Adrenal gland (tissue), 12 donors: ENCODE measurements around the gene P3H3. TPM values are rescaled to one million over a fixed set of nuclear protein-coding genes. Genes with fewer than 3 reads are reported as not detected.

Source experiments
- DNase-seq, 7 donors: peaks; one replicate each; pipeline ENCODE4 v3.0.0-alpha.2; 2019 to 2020
- H3K27ac ChIP-seq, 5 donors: fragments of 200-600 bp; sonication (generic) in 4 of 5; 1 replicate in 3 of 5; 2 replicates in 2 of 5; pipeline versions ENCODE4 v1.5.1 to v1.8.0; 2016 to 2020; ENCODE audit warnings: mild to moderate bottlenecking in 1 of 5
- H3K27me3 ChIP-seq: fragments of 200-600 bp; 2 replicates; pipeline ENCODE4 v1.8.0; 2021
- H3K36me3 ChIP-seq, 2 donors: fragments of 200-600 bp; replicated peaks in 1 of 2; 1 replicate in 1 of 2; 2 replicates in 1 of 2; pipeline versions ENCODE4 v1.5.1 to v1.8.0; 2018 to 2022
- H3K4me1 ChIP-seq, 2 donors: fragments of 200-600 bp; replicated peaks in 1 of 2; 1 replicate in 1 of 2; 2 replicates in 1 of 2; pipeline versions ENCODE4 v1.5.1 to v1.8.0; 2018 to 2021
- H3K4me3 ChIP-seq, 4 donors: fragments of 200-600 bp; sonication (generic) in 3 of 4; one replicate each; pipeline ENCODE4 v1.5.1; 2016 to 2018
- H3K9me3 ChIP-seq, 3 donors: fragments of 200-600 bp; sonication (generic) in 1 of 3; replicated peaks in 1 of 3; 1 replicate in 2 of 3; 2 replicates in 1 of 3; pipeline versions ENCODE4 v1.5.1 to v1.8.0; 2016 to 2021
- CTCF ChIP-seq, 6 experiments: fragments of 450-650 bp in 4 of 6; fragments of 200-600 bp in 2 of 6; sonication (generic) in 1 of 6; IDR thresholded peaks; 1 replicate in 5 of 6; 2 replicates in 1 of 6; pipeline versions ENCODE4 v1.5.1 to v1.8.0; 2016 to 2021; ENCODE audit warnings: antibody characterized with exemption in 6 of 6, mild to moderate bottlenecking in 2 of 6, moderate library complexity in 1 of 6
- POLR2A ChIP-seq, 2 donors: fragments of 450-650 bp; IDR thresholded peaks; one replicate each; pipeline ENCODE4 v1.6.1; 2017; ENCODE audit warnings: antibody characterized with exemption in 2 of 2, mild to moderate bottlenecking in 2 of 2, moderate library complexity in 1 of 2
- WGBS, 4 donors: extraction: QIAGEN DNeasy Blood & Tissue Kit in 2 of 4; methylation state at CpG; one replicate each; pipeline versions ENCODE4 v1.1.5 to v1.1.7; 2013 to 2017; 5-methylcytosine and 5-hydroxymethylcytosine counted together
- intact Hi-C, 2 donors: fragments of 100-400 bp; cut with DNase I; formaldehyde crosslinking; loops; one replicate each; pipeline versions ENCODE4 v1.14.1 to v1.15.0; 2022 to 2023
- polyA plus RNA-seq, 3 donors: library from polyadenylated mRNA; stranded (reverse); fragments of 200-250 nt in 2 of 3; fragments of 350-450 nt in 1 of 3; fragmentation: Illumina TruSeq in 1 of 3; extraction: RNeasy Lipid Tissue Mini Kit (QIAGEN cat#74804) in 1 of 3; gene quantifications; one replicate each; pipeline ENCODE4 v1.2.3, GENCODE V29; 2013 to 2014
- total RNA-seq, 9 donors: library from RNA; depleted of rRNA in 4 of 9; stranded (reverse); fragments of >200 nt in 4 of 9; fragments of 120-200 nt in 1 of 9; fragmentation: NEBNext Ultra II Directional in 1 of 9; extraction: Animal tissue kit (Norgen Biotek cat#: 25700) in 1 of 9; gene quantifications; one replicate each; pipeline versions ENCODE4 v1.1.0 to v1.2.4, GENCODE V29; 2013 to 2023
- donor health status: healthy with polysubstance abuse.
- donor health status: Bipolar disorder and iron deficiency.
- donor health status: DM: yes; HTN: yes; CAD: no.
- donor health status: DM: no; HTN: no; CAD: no.
- donor health status: DM: no; HTN: no; CAD: no.
- donor health status: DM: yes; HTN: yes; CAD: no.

The P3H3 gene
- total and polyA plus RNA-seq, 12 donors = 2.6 to 58.1 (median 15.8) TPM

- TF ChIP-seq POLR2A (IDR thresholded peaks at IDR 0.05) (no peak), CTCF (IDR thresholded peaks at IDR 0.05) (no peak)
- DNase-seq = no peak
- Histone ChIP-seq H3K9me3 (no peaks in the 10 kb centered on the region), H3K36me3 (no peaks in the 10 kb centered on the region), H3K27ac (no peak overlapping the region), H3K4me1 (peaks cover 7 to 13% of the 10 kb centered on the region in 2 donors), H3K27me3 (peaks cover 3% of the 10 kb centered on the region), H3K4me3 (no peak overlapping the region)
- 83 to 87% (median 85%) methylated on average over 6 of the region's 6 CpGs for WGBS, 4 donors
- intact Hi-C loops = loop anchor here (2.0 to 5.0 kb wide), 2 partner anchors 28 to 33 kb away; partner anchors contain the start of gene MLF2 (in 1 of the 2)
Observed at GRCh38 chr12:6780573-6780972, 47.6 kb upstream of the P3H3 start.

GRCh38 chr12:6782119-6782518 lies 46.1 kb upstream of the P3H3 start:
- 71 to 86% (median 74%) methylated on average over 5 to 6 of the region's 6 CpGs for WGBS, 4 donors
- DNase-seq = no peak
- no peaks in the 10 kb centered on the region for H3K9me3 ChIP-seq
- no peak overlapping the region for H3K4me3 ChIP-seq
- no peaks in the 10 kb centered on the region for H3K36me3 ChIP-seq
- H3K4me1 ChIP-seq = peaks cover 7 to 13% of the 10 kb centered on the region in 2 donors
- intact Hi-C loops = loop anchor here in 1 of 2 donors (5.0 kb wide), 1 partner anchor 35 kb away; no protein-coding TSS in a partner anchor
- peaks cover 3% of the 10 kb centered on the region for H3K27me3 ChIP-seq
- H3K27ac ChIP-seq = no peak overlapping the region
- TF ChIP-seq POLR2A (IDR thresholded peaks at IDR 0.05) = no peak
- no peak for TF ChIP-seq CTCF (IDR thresholded peaks at IDR 0.05)

DNA sequence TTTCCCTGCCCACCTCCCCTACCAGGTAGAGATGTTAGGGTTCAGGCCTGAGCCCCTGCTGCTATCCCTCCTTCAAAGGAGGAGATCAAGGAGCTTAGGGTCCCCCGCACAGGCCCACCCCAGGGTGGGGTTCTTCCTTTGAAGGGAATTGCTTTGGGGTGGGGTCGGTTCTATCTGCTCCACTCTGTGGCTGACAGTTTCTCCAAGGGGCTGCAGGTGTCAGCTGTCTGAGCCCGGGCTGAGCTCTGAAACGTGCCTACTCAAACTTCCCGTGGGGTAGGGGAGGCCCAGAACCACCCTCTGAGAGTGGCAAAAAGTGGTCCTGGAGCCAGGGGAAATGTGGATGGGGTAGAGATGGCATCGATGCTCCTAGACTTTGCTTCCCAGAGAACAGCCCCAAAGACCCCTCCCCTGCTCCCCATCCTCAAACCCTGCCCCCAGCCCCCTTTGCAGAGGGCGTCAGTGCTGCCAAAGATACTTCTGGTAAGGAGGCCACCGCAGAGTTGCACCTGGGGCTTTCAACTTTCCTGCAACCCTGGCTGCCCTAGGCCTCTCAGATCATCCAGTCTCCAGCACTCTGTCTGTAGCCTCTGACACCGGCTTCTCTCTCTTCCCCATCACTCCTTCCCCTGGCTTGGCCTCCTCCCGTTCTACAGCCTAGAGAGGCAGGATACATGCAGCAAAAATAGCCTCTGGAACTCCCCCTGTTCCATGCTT lies 45.2 kb upstream of the P3H3 start:
- H3K4me3 ChIP-seq = no peak overlapping the region
- intact Hi-C loops = loop anchor here in 1 of 2 donors (5.0 kb wide), 1 partner anchor 36 kb away; no protein-coding TSS in a partner anchor
- TF ChIP-seq POLR2A (IDR thresholded peaks at IDR 0.05) = no peak
- no peak for TF ChIP-seq CTCF (IDR thresholded peaks at IDR 0.05)
- no peaks in the 10 kb centered on the region for H3K36me3 ChIP-seq
- WGBS, 4 donors = 68 to 77% (median 73%) methylated on average over 4 to 10 of the region's 10 CpGs
- peaks cover 4 to 8% of the 10 kb centered on the region in 2 donors for H3K4me1 ChIP-seq
- peaks cover 3% of the 10 kb centered on the region for H3K27me3 ChIP-seq
- H3K27ac ChIP-seq = no peak overlapping the region
- DNase-seq = no peak
- no peaks in the 10 kb centered on the region for H3K9me3 ChIP-seq

- no peaks in the 10 kb centered on the region for H3K9me3 ChIP-seq
- no peak overlapping the region for H3K27ac ChIP-seq
- 89 to 90% (median 90%) methylated on average over 9 of the region's 9 CpGs for WGBS, 4 donors
- TF ChIP-seq CTCF (IDR thresholded peaks at IDR 0.05) (no peak), POLR2A (IDR thresholded peaks at IDR 0.05) (no peak)
- peaks cover 3% of the 10 kb centered on the region for H3K27me3 ChIP-seq
- no peak for DNase-seq
- H3K36me3 ChIP-seq = no peaks in the 10 kb centered on the region
- H3K4me3 ChIP-seq = no peak overlapping the region
- no peaks in the 10 kb centered on the region for H3K4me1 ChIP-seq
- intact Hi-C loops = loop anchor here in 1 of 2 donors (5.0 kb wide), 1 partner anchor 37 kb away; no protein-coding TSS in a partner anchor
Observed at GRCh38 chr12:6783828-6784227, 44.4 kb upstream of the P3H3 start.
